CD4-positive, alpha-beta T cell (primary cell): ENCODE results near the gene TAMM41. TPM values are rescaled to one million over a fixed set of nuclear protein-coding genes. Genes with fewer than 3 reads are reported as not detected.
"Not testable (repeated sequence)": the region's sequence is repeated elsewhere in the genome, so short reads cannot be mapped to it uniquely, and the experiment has no call there.

ENCODE experiments used
- ATAC-seq: fragments of 200-7000 bp; cut with Tn5 transposase; one replicate; pipeline ENCODE4 v1.10.0; 2022; ENCODE audit warnings: mild to moderate bottlenecking; ENCODE audit not compliant: poor library complexity
- CTCF ChIA-PET: fragments of 350-600 bp; sonication (Branson Sonifier 250); formaldehyde crosslinking; loops from one replicate; lab custom pipeline; 2021; ENCODE audit warnings: antibody characterized with exemption, inconsistent platforms; lab: Charles Lee
- POLR2A ChIA-PET: fragments of 350-600 bp; sonication (Branson Sonifier 250); formaldehyde crosslinking; loops from one replicate; lab custom pipeline; 2021; ENCODE audit warnings: antibody characterized with exemption, inconsistent platforms; lab: Charles Lee
- DNase-seq, 14 experiments: peaks; one replicate each; pipeline ENCODE4 v3.0.0-alpha.2; 2013 to 2020; ENCODE audit warnings: mixed read lengths in 2 of 14
- H3K27ac ChIP-seq, 2 donors: one replicate each; pipeline versions ENCODE4 v1.5.1 to v1.7.0; 2013; ENCODE audit warnings: low read length in 2 of 2, low read depth in 1 of 2, mild to moderate bottlenecking in 1 of 2
- H3K27me3 ChIP-seq, 2 experiments: 1 replicate in 1 of 2; 2 replicates in 1 of 2; pipeline versions ENCODE4 v1.6.1 to v1.7.0; 2013; ENCODE audit warnings: low read length in 2 of 2, control low read depth in 1 of 2, mild to moderate bottlenecking in 1 of 2, moderate library complexity in 1 of 2; ENCODE audit not compliant: insufficient read depth in 2 of 2, control insufficient read depth in 1 of 2
- H3K36me3 ChIP-seq: one replicate; pipeline ENCODE4 v1.6.1; 2013; ENCODE audit warnings: low read length, control low read depth; ENCODE audit not compliant: insufficient read depth
- H3K4me1 ChIP-seq: one replicate; pipeline ENCODE4 v1.6.1; 2013; ENCODE audit warnings: low read length, control low read depth; ENCODE audit not compliant: insufficient read depth
- H3K4me3 ChIP-seq: one replicate; pipeline ENCODE4 v1.5.1; 2013; ENCODE audit warnings: mild to moderate bottlenecking, low read length, moderate library complexity
- H3K9me3 ChIP-seq, 2 experiments: 1 replicate in 1 of 2; 2 replicates in 1 of 2; pipeline versions ENCODE4 v1.6.1 to v1.7.0; 2013; ENCODE audit warnings: low read length in 2 of 2, mild to moderate bottlenecking in 2 of 2, control low read depth in 1 of 2, moderate library complexity in 1 of 2; ENCODE audit not compliant: control insufficient read depth in 1 of 2, insufficient read depth in 1 of 2
- H3K27ac Mint-ChIP-seq: one replicate; pipeline ENCODE4 v1.8.0; 2020; ENCODE audit warnings: mixed read lengths
- H3K27me3 Mint-ChIP-seq: one replicate; pipeline ENCODE4 v1.8.0; 2021; ENCODE audit warnings: mixed read lengths
- H3K36me3 Mint-ChIP-seq: one replicate; pipeline ENCODE4 v1.8.0; 2021; ENCODE audit warnings: low read depth, mixed read lengths
- H3K4me1 Mint-ChIP-seq: one replicate; pipeline ENCODE4 v1.8.0; 2021; ENCODE audit warnings: low read depth, mixed read lengths
- H3K4me3 Mint-ChIP-seq: one replicate; pipeline ENCODE4 v1.8.0; 2020; ENCODE audit warnings: mild to moderate bottlenecking, mixed read lengths
- H3K9me3 Mint-ChIP-seq: one replicate; pipeline ENCODE4 v1.8.0; 2020; ENCODE audit warnings: mixed read lengths
- intact Hi-C, 2 experiments: fragments of 100-400 bp; cut with DNase I in 1 of 2; cut with micrococcal nuclease in 1 of 2; formaldehyde crosslinking; loops; one replicate each; pipeline versions ENCODE4 v1.15.1 to v1.9.0; 2023 to 2025; cut with DNase I, micrococcal nuclease
- total RNA-seq, 174 experiments: library from RNA in 2 of 174; stranded (reverse) in 2 of 174; gene quantifications; one replicate each; pipeline ENCODE4 v1.2.3 and lab custom pipeline; 2021 to 2026
- TF ChIP-seq, protein P1 (sequence below): fragments of 200-600 bp; IDR thresholded peaks from one replicate; pipeline ENCODE4 v1.8.0; 2022; ENCODE audit warnings: antibody characterized with exemption, mild to moderate bottlenecking

TAMM41 gene
- total RNA-seq, 2 experiments from 2014 or later: 19.7 to 22.0 TPM

DNA sequence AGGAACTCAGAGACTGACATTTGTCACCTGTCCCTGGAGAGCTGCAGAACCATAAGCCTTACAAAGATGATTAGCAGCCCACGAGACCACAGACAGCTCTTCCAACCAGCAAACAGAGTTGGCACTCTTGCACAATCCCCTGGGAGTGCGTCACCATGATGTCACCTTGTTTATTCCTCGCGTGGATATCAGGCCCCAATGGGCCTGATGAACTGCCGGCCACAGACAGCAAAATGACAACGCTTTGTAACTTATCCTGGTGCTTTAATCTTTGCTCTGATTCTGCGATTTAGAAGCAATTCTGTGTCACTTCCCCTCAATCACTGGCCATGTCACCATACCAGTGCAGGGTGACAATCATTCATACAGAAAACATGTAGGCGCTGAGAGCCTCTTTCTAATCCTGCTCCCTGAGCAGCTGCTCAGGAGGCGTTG is 89.2 kb downstream of the TAMM41 start:
- Mint-ChIP-seq H3K27ac (no peak overlapping the region), H3K4me1 (no peaks in the 10 kb centered on the region), H3K27me3 (no peaks in the 10 kb centered on the region), H3K36me3 (no peaks in the 10 kb centered on the region), H3K9me3 (no peaks in the 10 kb centered on the region), H3K4me3 (no peak overlapping the region)
- Histone ChIP-seq H3K27me3 (no peaks in the 10 kb centered on the region), H3K4me1 (no peaks in the 10 kb centered on the region), H3K27ac (no peak overlapping the region), H3K4me3 (no peak overlapping the region), H3K9me3 (no peaks in the 10 kb centered on the region), H3K36me3 (no peaks in the 10 kb centered on the region)
- TF ChIP-seq, protein P1, sequence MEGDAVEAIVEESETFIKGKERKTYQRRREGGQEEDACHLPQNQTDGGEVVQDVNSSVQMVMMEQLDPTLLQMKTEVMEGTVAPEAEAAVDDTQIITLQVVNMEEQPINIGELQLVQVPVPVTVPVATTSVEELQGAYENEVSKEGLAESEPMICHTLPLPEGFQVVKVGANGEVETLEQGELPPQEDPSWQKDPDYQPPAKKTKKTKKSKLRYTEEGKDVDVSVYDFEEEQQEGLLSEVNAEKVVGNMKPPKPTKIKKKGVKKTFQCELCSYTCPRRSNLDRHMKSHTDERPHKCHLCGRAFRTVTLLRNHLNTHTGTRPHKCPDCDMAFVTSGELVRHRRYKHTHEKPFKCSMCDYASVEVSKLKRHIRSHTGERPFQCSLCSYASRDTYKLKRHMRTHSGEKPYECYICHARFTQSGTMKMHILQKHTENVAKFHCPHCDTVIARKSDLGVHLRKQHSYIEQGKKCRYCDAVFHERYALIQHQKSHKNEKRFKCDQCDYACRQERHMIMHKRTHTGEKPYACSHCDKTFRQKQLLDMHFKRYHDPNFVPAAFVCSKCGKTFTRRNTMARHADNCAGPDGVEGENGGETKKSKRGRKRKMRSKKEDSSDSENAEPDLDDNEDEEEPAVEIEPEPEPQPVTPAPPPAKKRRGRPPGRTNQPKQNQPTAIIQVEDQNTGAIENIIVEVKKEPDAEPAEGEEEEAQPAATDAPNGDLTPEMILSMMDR: no peak
- intact Hi-C loops: no loop called here
- ChIA-PET POLR2A (no interaction called here), CTCF (no interaction called here)
- DNase-seq (no peak), ATAC-seq (no peak)

DNA sequence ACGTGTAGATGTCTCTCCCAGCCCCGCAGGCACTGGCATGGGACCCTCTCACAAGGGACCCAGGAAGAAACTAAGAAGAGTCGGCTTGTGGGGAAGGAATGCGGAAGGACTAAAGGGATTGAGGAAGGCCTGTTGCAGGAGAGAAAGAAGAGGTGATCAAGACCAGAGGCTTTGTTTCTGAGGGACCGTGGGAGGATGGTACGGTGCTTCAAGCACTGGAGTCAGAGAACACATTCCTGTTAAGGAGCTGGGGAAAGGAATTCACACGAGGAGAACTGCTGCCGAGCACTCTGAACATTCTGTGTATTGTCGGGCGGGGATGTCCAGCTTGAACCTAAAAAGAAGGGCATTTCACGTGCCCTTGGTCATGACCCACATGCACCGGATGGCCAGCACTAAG is 91.4 kb downstream of the TAMM41 start:
- H3K9me3 Mint-ChIP-seq: no peaks in the 10 kb centered on the region
- Histone ChIP-seq H3K27ac (no peak overlapping the region), H3K4me3 (no peak overlapping the region), H3K9me3 (no peaks in the 10 kb centered on the region), H3K4me1 (no peaks in the 10 kb centered on the region), H3K36me3 (no peaks in the 10 kb centered on the region), H3K27me3 (no peaks in the 10 kb centered on the region)
- CTCF ChIA-PET: no interaction called here
- TF ChIP-seq, protein P1: no peak
- no peaks in the 10 kb centered on the region for H3K36me3 Mint-ChIP-seq
- no peak overlapping the region for H3K27ac Mint-ChIP-seq
- POLR2A ChIA-PET: interaction anchor here (0.6 kb wide), 1 partner anchor 9 kb away, joined by 3 read pairs; no protein-coding TSS in a partner anchor
- H3K4me3 Mint-ChIP-seq: no peak overlapping the region
- intact Hi-C loops: no loop called here
- H3K27me3 Mint-ChIP-seq: no peaks in the 10 kb centered on the region
- no peak for DNase-seq
- H3K4me1 Mint-ChIP-seq: no peaks in the 10 kb centered on the region
- no peak for ATAC-seq

DNA sequence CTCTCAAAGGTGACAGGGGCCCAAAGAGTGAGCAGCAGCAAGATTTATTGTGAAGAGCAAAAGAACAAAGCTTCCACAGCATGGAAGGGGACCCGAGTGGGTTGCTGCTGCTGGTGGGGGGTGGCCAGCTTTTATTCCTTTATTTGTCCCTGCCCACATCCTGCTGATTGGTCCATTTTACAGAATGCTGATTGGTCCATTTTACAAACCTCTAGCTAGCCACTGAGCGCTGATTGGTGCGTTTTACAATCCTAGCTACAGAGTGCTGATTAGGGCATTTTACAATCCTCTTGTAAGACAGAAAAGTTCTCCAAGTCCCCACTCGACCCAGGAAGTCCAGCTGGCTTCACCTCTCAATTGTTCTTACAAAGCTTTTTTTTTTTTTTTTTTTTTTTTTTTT is 94.4 kb downstream of the TAMM41 start:
- H3K27me3 ChIP-seq, H3K4me1 ChIP-seq, H3K27ac ChIP-seq, CTCF ChIA-PET, H3K4me1 Mint-ChIP-seq, H3K36me3 Mint-ChIP-seq, H3K4me3 Mint-ChIP-seq, H3K27me3 Mint-ChIP-seq, H3K9me3 ChIP-seq, H3K4me3 ChIP-seq, intact Hi-C loops, ATAC-seq, H3K27ac Mint-ChIP-seq, DNase-seq, POLR2A ChIA-PET, H3K36me3 ChIP-seq, H3K9me3 Mint-ChIP-seq: not testable (repeated sequence)

DNA sequence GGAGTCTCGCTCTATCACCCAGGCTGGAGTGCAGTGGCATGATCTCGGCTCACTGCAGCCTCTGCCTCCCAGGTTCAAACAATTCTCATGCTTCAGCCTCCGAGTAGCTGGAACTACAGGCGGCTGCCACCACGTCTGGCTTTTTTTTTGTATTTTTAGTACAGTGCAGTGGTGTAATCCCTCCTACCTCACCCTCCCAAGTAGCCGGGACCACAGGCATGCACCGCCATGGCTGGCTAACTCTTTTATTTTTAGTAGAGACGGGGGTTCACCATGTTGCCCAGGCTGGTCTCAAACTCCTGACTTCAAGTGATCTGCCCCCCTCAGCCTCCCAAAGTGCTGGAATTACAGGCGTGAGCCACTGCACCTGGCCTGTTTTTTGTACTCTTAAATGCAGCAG is 98.4 kb downstream of the TAMM41 start:
- H3K9me3 Mint-ChIP-seq, H3K4me1 Mint-ChIP-seq, POLR2A ChIA-PET, ATAC-seq, H3K27ac ChIP-seq, H3K9me3 ChIP-seq, H3K36me3 Mint-ChIP-seq, H3K27me3 ChIP-seq, H3K4me3 Mint-ChIP-seq, intact Hi-C loops, H3K27ac Mint-ChIP-seq, H3K36me3 ChIP-seq, H3K4me1 ChIP-seq, CTCF ChIA-PET, H3K27me3 Mint-ChIP-seq, H3K4me3 ChIP-seq, DNase-seq: not testable (repeated sequence)

Other genes with a start within 250 kb of the TAMM41 start
- 10 to 100 TPM; 10.5 to 11.3 TPM for gene VGLL4, start 203.0 kb downstream of the TAMM41 start, total RNA-seq
- not detected for gene SYN2, start 157.5 kb upstream of the TAMM41 start, total RNA-seq